NCI-H2107 (cell line): Measurements from ENCODE around the gene PEX11B.

ENCODE experiments used
- DNase-seq: peaks from one replicate; lab custom pipeline; 2025; lab: John Stamatoyannopoulos, UW

PEX11B gene

DNA sequence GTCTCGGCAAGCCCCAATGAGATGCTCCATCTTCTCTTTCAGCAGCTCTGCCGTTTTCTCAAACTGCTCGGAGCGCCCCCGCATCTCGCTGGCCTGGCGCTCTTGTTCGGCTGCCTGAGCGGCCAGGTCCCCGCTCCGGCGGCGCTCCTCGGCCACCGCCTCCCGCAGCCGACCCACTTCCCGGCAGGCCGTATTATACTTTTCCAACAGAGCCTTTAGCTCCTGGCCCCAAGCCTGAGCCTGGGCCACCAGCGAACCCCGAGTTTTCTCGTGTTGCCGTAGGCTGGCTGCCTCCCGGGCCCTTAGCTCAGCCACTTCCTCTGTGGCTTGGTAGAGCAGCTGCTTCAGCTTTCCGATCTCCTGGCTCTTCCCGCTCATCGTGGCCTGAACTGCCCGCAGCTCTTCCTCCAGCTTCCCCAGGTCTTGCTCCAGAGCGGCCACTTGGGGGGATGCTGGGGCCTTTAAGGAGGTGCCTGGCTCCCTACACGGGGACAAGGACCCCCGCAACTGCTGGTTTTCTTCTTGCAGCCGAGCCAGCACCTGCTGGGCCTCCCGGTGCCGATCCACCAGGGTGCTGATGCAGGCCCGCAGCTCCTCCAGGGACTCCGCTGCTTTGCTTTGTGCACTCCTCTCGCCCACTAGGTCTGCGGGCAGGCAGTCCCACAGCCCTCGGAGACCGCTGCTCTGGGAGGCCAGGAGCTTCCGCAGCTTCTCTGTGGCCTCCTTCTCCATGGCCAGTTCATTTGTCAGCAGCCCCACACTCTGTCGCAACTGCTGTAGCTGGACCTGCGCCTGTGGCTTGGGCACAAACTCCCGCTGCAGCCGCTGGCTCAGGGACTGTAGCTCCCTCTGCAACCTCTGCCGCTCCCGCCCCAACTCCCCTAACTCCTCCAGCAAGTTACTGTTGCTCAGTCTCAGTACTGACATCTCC, 46.3 kb downstream of the PEX11B start:
- DNase-seq = no peak

DNA sequence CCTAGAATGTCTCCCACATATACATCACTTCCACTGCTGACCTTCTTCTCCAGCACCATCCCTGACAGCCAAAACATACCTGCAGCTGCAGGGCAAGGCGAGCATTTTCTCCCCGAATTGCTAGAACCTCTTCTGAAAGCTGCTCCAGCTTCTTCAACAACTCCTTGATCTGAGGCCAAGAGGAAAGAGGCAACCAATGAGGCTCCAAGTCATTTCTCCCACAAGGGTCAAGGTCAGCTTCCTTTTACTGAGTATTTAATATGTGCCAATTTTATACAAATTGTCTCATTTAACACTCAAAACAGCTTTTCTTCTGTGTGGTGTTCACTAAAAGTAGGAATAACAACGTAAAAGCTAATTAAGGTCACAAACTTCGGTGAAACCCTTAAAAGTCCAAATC, 50.3 kb downstream of the PEX11B start:
- DNase-seq = no peak

DNA sequence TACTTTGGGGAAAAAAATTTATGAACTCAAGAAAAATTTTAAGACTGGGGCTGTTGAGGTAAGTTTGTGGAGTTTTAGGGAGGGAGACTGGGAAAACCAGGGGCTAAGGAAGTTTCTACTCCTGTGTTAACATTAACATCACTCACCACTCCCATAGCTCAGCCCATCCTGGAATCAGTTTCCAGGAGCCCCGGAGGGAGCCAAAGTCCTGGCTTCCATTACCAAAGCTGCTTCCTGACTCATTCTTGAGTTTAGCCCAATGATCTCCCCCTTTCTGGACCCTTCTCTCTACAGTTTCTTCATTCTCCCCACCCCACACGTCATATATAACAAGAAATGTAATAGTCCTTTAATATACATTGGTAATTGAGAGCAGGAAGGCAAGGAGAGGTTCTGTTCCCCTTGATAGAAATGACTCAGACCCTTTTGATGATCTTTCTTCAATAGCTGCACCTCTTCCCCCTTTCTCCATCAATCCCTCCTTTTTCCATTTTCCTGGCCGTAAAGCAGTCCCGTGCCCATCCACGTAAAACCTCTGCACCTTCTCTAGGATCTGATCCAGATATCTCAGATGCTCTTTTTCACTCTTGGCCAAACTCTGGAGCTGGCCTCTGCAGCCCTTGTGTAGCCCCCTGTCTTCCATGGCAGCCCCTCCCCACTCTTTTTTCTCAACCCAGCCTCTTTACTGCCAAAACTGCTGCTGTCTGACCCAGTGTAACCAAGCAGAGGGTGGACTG, 55.1 kb downstream of the PEX11B start:
- no peak for DNase-seq
